Measurements from ENCODE around the gene TGM2.

The TGM2 gene

DNA sequence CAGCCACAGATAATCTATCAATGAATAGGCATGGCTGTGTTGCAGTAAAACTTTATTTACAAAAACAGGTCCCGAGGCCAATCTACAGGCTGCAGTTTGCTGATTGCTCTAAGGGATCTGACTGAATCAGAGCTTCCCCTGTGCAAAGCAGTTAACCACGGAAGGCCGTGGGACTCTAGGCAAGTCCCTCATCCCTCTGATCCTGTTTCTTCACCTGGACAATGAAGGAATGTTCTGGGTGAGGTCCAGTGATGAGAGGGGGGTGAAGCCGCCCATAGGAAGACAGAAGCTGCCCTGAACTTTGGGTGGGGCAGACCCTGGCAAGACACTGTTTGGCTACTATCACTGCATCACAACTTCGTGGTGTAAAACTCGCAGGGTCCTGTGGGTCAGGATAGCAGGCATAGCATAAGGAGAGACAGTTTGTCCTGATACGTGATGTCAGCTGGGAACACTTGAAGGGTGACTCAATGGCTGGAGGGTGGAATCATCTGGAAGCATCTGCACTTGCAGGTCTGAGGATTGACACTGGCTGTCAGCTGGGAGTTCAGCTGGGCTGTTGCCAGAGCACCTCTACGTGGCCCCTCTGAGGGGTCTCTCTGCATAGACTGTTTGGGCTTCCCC is 33.3 kb upstream of the TGM2 start:
- no peak for DNase-seq

DNA sequence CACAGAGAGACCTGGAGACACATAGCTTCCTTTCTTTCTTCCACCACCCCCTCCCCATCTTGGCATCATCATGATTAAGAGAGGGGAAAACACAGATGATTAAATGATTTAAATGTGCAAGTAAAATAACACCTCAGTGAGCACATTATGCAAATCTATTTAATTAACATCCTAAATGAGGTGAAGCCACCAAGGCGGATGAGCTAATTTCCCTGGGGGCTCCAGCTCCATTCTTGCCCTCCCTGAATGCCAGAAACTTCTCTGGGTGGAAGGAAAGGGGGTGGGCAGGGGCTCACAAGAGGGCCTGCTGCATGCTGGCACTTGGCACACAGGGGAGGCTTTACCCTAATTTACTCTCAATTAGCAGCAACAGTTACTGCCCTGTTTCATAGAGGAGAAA is 32.5 kb upstream of the TGM2 start:
- no peak for DNase-seq

DNA sequence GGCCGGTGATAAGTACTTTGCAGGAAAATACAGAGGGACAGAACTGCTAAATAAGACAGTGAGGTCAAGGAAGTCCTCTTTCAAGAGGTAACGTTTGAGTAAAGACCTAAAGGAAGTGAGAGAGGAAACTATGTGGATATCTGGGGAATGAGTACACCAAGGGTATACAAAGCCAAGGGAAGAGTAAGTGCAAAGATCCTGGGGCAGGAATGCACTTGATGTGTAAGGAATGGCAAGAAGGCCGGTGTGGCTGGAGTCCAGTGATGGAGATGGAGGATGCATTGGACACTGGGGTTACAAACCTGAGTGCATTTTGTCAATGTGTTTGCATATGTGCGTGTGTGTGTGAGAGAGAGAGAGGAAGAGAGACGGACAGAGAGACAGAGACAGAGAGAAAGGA is 32.1 kb upstream of the TGM2 start:
- no peak for DNase-seq

DNA sequence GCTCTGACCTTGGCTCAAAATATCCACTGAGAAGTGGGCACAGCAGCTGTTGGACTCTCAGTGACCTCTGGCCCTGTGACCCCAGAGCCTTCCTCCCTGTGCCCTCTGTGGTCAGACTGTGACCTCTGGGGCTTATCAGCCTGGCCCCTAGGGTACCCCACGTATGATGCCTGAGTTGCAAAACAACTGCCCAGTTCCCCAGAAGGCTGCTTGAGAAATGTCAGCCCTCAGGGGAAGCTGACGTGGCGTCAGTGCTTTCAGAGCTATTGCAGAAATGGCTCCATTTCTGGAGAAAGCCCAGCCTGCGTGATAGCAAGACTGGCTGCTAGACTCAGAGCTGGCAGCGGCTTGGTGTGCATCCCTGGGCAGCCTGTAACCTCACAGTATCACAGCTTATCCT is 31.5 kb upstream of the TGM2 start:
- no peak for DNase-seq

DNA sequence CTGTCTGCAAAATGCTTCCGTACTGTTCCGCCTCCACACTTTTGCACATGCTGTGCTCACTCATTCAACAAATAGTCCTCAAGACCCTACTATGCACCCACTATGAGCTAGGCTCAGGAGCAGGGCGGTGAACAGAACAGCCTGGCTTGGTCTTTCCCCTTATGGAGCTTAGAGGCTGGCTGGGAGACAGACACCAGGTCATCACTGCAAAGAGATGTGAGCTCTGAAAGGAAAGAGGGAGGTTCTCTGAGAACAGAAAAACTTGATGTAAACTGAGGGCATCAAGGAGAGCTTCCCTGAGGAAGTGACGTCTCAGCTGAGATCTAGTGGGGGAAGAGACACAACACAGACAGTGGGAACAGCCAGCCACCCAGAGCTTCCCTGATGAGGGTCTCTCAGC is 31.0 kb upstream of the TGM2 start:
- no peak for DNase-seq

DNA sequence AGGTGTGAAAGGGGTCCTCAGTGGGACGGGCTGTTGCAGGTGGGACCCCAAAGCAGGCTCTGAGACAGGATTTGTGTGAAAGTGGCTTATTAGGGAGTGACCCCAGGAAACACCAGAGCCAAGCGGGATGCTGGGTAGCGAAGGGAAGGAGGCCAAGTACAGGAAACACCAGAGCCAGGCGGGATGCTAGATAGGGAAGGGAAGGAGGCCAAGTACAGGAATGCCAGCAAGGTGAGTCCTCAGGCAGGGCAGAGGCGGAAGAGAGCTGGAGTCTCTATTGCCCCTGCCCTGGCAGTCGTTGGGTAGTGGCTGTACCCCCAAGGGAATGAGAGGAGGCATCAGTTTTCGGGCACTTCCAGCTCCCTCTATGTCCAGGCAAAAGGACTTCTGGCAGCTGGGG is 30.5 kb upstream of the TGM2 start:
- DNase-seq: no peak

DNA sequence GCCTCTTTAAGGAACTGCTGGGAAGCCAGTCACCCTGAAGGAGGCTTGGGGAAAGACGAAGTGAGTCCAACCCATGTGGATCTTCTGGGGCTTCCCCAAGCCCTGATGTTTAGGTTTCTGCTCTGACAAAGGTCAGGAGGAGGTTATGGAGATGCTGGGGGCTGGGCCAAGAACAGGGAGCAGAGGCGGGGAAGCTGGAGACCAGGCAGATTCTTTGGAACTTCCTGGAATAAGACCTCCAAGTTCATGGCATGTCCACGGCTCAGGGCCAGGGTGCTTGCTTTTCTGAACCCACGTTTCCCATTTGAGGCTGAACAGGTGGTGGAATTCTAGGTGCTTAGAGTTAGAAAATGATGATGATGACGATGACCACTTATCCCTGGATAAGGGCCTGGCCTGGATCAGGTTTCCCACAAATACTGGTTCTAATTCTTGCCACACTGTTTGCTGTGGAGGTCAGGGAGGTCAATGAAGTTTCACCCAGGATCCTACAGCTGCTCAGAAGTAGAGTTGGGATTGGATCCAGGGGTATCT is 30.0 kb upstream of the TGM2 start:
- DNase-seq: no peak

DNA sequence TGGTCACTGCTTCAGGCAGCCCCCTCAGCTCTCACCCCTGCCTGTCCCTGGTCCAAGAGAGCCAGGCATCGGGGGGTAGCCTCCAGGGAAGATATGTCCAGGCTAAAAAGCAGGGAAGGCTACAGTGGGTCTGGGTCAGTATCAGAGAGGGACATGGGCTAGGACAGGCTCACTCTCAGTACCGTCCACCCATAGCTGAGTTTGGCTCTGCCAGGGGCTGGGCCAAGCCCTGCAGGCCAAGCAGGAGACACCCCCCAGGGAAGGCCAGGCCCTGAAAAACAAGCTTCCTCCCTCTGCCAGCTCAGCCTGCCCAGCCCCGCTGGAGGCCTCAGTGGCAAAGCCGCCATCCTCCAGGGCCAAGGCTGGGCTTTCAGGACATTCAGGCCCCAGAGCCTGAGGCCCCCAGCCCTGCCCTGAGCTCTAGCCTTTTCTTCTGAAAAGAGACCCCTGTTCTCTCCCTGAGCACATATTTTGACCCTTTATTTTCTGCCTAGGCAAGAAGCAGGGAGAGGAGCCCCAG is 28.6 kb upstream of the TGM2 start:
- no peak for DNase-seq

DNA sequence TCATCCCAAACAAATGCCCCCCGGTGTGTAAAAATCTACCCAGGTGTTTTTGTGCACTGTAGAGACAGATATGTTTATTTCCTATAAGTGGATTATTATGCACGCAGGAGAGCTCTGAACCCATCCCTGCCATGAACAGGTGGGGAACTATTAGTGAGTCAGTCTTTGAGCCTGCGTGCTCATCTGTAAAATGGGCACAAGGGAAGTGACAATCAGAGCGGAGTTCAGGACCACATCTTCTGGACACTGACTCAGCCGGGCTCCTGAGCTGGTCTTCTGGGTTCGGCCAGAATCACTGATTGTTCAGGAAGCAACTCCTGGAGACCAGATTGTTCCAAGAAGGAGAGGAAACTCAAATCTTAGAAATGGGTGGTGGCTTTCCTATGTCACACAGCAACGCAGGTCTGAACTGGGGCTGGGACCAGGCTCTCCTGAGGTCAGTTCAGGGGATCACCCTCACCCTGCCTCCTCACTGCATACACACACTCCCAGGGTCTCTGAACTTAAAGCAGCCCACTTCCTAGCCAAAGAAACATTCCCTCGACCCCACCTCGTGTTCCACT is 27.3 kb upstream of the TGM2 start:
- DNase-seq: no peak

DNA sequence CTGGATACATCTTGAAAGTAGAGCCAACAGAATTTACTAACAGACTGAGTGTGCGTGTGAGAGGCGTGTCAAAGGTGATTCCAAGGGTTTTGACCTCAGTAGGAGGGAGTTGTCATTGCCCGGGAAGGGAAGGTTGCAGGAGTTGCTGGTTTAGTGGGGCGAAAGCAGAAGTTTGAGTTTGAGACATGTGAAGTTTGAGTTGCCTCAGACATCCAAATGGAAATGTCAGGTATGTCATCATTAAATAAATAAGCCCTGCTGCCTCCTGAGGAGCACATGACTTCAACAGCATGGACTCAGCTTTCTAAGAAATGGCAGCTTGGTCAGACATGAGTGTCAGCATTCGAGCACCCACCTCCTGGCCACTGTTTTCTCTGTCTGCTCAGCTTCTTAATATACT is 26.6 kb upstream of the TGM2 start:
- no peak for DNase-seq

DNA sequence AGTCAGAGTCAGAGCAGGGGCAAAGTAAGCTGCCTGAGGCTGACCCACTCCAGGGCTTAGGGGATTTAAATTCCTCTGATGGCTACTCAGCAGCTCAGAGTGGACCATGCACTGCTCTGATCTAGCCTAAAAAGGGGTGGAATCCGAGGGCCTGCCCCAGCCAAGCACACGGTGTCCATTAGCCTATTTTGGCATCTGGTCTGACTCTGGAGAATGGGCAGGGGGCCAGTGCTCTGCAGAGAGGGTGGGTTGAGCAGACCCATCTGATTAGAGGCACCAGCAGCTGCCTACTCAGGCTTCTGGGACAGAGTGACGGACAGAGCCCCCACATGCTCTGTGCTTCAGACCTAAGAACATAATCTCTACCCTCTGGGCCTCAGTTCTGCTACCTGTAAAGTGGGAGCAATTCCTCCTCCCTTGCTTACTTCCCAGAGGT is 25.9 kb upstream of the TGM2 start:
- no peak for DNase-seq

DNA sequence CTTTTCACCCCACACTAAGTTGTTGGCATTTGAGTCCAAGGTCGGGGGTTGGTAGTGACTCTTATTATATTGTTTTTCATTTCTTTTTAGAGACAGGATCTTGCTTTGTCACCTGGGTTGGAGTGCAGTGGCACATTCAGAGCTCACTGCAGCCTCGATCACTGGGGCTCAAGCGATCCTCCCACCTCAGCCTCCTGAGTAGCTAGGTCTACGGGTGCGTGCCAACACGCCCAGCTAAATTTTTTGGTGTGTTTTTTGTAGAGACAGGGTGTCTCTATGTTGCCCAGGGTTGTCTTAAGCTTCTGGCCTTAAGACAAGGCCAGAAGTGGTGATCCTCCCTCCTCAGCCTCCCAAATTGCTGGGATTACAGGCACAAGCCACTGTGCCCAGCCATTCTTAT is 25.1 kb upstream of the TGM2 start:
- DNase-seq: no peak

DNA sequence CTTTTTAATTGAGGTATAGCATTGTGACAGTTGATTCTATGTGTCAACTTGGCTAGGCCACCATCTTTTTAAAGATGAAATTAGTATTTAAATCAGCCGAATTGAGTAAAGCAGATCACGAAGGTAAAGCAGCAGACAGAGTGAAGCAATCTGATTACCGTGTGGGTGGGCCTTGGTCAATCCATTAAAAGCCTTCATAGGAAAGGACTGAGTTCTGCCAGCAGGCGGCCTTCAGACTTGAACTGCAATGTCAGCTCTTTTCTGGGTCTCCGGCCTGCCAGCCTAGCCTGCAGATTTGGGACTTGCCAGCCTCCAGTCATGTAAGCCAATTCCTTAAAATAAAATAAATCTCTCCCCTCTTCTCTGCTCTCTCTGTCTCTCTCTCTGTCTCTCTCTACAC is 22.4 kb upstream of the TGM2 start:
- no peak for DNase-seq

DNA sequence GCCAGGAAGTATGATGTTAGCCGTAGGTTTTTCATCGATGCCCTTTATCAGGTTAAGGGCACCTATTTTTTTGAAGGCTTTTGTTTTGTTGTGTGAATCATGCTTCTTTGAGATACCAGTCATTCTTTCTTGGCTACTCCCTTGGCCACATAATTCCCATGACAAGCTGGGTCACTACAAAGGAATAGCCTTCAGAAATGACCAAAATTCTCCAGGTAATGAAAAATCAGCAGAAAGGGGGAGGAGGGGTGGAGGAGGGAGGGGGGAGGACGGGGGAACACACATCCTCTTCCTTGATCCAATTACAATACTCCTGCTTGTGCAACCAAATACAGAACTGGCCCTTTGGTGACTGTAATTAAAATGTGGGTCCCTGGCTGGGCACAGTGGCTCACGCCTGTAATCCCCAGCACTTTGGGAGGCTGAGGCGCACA is 21.7 kb upstream of the TGM2 start:
- no peak for DNase-seq

DNA sequence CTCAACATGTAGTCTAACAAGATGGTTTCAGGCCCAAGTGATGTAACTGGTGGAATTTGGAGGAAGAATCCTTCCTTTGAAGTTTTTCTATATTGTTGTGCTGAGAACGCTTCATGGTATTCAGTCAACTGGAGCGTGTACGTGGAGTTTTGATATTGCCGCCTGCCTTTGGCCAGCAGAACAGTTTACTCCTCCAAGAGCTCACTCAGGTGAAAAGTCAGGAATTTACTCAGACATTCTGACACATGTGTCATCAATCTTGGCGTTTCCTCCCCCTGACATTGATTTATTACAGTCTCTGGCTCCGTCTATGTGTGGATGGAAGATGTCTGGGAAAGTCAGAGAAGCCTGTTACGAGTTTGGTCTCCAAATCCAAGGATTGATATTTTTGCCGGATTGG is 19.0 kb upstream of the TGM2 start:
- no peak for DNase-seq

DNA sequence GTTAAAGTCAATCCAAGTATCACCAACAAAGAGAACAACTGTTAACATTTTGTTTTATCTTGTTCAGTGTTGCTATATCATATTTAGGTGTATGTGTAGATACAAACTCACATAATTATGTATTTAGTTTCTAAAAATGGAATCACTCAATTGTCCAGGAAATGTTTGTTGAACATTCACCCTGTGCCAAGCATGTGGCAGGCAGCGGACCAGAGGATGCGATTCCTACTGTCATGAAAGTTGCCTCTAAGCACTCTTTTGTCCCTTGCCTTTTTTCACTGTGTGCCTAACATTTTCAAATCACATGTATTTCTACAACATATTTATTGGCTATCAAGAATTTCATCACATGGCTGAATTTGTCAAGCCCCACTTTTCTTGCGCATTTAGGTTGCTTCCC is 16.9 kb upstream of the TGM2 start:
- DNase-seq: no peak

DNA sequence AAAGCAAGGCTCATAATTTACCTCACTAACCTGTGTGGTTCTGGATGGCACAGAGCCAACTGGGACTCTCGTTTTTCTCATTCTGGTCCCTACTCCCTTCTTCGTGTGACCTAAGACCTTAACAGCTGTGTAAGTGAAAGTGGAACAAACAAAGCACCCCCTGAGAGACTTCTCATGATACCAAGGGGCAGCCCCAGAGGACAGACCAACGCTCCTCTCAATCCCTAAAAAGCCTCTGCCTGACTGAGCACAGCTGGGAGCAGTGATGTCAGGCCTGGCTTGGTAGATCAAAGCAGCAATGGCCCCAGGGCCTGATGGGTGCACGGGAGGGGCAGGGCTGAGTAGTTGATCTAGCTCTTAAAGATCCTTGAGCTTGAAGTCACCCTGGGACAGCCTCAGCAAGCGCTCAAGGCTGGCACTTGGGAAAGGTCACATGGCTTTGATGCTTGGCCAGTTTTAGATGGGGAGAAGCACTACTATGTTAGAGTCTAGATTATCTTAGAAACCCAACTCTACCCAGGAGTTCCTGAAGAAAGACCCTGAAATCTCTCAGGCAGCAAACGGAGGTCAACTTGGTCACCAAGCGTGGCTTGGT is 16.2 kb upstream of the TGM2 start:
- no peak for DNase-seq

DNA sequence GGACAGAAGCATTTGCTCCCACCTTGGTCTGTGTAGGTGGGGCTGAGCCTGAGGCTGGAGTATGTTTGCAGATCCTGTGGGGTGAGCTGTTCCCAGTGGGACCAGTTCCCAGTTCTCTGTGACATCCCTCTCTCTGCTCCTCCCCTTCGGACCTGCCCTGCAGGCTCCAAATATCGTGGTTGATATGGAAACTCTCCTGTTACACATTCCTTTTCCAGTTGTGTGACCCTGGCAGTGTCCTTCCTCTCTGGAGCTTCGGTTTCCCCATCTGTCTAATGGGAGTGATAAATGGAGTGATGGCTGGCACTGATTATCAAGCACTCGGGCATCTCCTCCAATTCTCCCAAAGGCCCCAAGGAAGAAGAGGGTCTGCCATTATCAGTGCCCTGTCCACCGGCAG is 15.7 kb upstream of the TGM2 start:
- no peak for DNase-seq

DNA sequence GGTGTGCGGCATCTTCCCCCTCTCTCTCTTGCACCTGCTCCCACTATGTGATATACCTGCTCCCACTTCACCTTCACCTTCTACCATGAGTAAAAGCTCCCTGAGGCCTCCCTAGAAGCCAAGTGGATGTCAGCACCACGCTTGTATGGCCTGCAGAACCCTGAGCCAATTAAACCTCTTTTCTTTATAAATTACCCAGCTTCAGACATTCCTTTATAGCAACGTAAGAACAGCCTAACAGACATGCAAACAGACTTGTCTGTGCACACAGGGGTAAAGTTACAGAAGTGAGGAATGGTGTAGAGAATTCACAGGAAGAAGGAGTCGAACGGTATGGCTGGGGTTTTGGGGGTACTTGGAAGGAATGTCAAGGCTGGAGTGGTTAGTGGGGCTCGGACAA is 14.8 kb upstream of the TGM2 start:
- no peak for DNase-seq

DNA sequence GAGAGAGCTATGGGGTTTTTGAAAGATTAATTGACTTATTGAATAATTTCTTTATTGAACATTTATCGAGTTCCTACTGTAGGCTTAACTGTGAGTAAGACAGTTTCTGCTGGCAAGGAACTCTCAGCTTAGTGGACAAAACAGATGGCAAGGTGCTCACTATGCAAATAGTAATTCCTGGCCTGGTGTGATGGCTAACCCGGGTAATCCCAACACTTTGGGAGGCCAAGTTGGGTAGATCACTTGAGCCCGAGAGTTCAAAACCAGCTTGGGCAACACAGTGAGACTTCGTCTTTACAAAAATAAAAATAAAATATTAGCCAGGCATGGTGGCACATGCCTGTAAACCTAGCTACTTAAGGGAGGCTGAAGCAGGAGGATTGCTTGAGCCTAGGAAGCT is 13.5 kb upstream of the TGM2 start:
- no peak for DNase-seq

DNA sequence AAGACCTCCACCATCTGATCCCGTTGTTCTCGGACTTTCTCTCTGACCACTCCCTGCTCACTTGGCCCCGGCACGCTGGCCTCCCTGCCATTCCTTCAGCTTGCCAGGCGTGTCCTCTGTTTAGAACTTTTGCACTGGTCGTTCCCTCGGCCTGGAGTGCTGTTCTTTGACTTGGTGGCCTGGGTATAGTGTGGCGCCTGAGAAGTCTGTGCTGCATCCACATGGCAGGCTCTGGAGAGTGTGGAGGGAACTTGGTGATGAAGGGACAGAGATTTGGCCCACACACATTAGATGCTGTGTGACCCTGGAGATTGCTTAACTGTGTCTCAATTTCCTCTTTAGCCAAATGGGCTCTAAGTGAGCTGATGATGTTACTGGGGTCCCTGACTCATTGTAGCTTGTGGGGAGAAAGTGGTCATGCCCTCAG is 13.0 kb upstream of the TGM2 start:
- DNase-seq: no peak

DNA sequence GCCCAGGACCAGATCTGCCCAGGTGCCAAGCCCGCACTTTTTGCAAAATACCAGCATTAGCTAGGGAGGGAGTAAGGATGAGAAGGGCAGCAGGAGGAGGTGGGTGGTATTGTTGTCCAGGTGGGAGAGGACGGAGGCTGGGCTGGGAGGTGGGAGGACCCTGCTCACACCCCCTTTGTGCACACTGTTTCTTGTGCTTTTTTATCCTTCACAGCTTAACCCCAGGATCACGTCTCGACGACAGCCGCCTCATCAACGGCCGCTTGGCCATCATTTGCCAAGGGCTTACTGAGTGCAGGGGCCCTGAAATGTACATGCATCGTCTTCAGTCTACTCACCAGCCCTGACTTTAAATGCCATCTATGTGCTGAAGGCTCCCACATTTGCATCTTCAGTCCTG is 12.1 kb upstream of the TGM2 start:
- DNase-seq: no peak

DNA sequence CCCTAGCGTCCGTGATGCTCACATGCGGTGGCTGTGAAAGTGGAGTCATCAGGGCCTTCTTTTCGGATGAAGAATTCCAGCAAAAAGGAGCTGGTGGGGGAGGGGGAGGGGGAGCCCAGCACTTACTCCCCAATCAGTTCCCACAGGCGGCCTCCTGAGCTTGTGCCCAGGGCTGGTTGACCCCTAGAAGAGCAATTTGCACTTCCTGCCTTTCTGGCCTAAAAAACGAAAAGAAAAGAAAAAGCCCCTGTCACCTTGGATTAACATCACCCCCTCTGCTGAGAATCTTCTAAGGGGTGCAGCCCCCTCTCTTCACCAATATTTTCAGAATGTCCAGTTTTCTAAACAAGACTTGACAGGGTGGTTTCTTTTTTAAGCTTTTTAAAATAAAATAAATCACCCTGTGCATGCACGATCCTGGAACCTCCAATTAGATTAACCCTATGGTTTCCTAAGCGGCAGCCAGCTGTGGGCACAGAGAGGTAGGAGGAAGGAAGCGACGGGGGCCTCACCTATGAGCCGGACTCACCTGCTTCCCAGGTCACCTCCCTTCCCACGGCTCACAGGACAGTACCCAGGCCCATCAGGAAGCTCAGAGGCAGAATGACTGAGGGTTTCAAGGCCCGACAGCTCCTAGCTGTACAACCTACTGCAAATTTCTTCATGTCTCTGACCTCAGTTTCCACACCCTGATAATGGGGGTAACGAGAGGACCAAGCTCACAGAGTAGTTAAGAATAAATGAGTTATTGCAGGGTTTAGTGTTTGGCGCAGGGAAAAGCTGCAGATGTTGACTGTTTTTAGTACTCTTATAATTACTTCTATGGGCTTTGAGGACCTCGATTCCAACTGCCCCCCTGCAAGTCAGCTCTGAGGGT is 10.5 kb upstream of the TGM2 start:
- no peak for DNase-seq
